Right ventricle myocardium inferior (tissue), 1 donor: ENCODE measurements around the gene INSYN1. TPM values are rescaled to one million over a fixed set of nuclear protein-coding genes. Genes with fewer than 3 reads are reported as not detected.
A peak's percentile ranks its signal among the peaks of the same experiment; 100 is the strongest.
"Not testable (repeated sequence)": the region's sequence is repeated elsewhere in the genome, so short reads cannot be mapped to it uniquely, and the experiment has no call there.

ENCODE experiments used
- ATAC-seq: fragments of 200-7000 bp; cut with Tn5 transposase; one replicate; pipeline ENCODE4 v1.9.1; 2020; ENCODE audit warnings: mild to moderate bottlenecking, moderate library complexity
- DNase-seq: peaks from one replicate; pipeline ENCODE4 v3.0.0; 2021; ENCODE audit errors: missing footprints
- intact Hi-C: fragments of 100-400 bp; cut with DNase I; formaldehyde crosslinking; loops from one replicate; pipeline ENCODE4 v1.11.0; 2022
- long read RNA-seq: library from polyadenylated mRNA; unstranded; transcript quantifications from one replicate; pipeline ENCODE4 v2.0.0, GENCODE V29; 2021
- total RNA-seq: library from RNA; stranded (reverse); fragmentation: NEBNext Ultra II Directional; extraction: Animal tissue kit (Norgen Biotek cat#: 25700); gene quantifications from one replicate; pipeline ENCODE4 v1.2.1, GENCODE V29; 2021
- donor health status: DM: no; HTN: yes; CAD: no; lungs with severe emphysema.

Gene INSYN1, protein sequence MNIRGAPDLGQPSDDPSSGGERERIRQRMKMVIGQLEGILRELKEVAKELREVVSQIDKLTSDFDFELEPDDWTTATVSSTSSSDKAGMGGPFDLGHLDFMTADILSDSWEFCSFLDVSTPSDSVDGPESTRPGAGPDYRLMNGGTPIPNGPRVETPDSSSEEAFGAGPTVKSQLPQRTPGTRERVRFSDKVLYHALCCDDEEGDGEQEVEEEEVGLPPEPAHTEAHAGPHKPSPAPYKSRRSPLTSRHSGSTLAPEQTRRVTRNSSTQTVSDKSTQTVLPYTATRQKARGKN
- total RNA-seq, result 165 TPM
- long read RNA-seq, full-length matches to known transcripts, result 55 of 88 reads
- long read RNA-seq, partial matches to known transcripts, result 0 of 88 reads
- long read RNA-seq, other reads (novel, unspliced or antisense), result 33 of 88 reads

DNA sequence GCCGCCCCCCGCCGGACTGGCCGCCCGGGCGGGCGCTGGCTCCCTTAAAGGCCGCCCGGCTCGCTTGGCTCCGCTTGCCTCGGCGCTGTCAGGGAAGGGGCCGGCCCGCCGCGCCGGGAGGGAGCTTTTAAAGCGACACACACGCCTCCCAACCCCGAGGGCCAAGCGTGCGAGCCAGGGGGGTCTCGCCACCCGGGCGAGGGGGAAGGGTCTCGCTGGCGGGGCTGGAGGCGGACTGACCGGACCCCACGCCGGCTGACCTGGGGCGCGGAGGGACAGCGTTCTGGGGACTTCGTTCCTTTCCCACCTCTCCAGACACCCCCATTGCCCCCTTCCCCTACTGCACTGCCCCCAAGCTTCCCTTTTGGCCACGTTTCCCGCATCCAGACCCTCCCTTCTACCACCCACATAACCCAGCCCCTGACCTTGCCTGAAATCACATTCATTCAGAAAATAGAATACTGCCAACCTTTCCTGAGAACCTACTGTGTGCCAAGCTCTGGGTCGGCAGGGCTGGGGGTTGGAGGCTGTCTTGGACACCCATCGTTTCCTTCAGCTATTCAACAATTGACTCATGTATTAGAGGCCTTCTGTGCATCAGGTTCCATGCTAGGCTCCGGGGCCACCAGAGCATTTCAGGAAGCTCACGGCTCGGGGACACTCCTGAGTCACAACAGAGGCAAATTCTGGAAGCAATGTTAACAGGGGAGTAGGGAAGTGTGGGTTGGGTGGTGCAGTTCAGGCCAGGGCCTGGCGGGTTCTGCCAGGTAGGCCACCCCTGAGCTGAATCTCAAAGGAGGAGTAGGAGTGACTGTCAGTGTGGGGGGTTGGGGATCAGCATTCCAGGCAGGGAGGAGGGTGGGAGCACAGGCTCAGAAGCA lies at the start of gene INSYN1:
INSYN1 (minus strand) TSS at position 102 of the 881 bp plus-strand sequence. CDS start 2,221 bp downstream, outside the sequence.
- peak; percentile 75 for ATAC-seq
- DNase-seq, result no peak
- intact Hi-C loops, result no loop called here

DNA sequence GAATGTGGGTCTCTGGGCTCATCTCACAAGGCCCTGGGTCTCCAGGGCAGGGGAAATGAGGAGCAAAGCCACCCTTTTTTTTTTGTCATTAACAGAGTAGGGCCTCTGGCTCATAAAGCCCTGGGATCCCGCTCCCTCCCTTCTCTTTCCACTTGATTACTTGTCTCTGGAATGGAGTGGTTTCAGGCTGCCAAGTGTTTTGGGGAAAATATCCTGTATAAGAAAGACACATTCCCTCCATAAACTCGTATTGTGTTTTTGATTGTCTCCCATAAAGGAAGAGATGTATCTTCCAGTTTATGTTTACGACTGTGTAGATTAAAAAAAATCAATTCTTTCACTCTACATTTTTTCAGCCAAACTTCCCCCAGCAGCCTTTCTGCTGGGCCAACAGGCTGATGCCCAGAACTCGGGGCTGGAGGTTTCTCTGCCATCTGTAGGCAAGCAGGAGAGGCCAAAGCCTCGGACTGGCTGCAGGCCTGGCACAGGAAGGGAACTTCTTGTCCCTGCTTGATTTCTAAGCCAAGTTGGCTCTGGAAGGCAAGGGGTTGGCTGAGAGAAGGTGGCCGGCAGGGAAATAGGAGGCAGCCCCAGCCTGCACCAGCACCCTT lies 49.4 kb upstream of the INSYN1 start:
- intact Hi-C loops, result loop anchor here (2.0 to 5.0 kb wide), 3 partner anchors 36 to 86 kb away; no protein-coding TSS in a partner anchor
- ATAC-seq (peak; percentile 80), DNase-seq (no peak)

DNA sequence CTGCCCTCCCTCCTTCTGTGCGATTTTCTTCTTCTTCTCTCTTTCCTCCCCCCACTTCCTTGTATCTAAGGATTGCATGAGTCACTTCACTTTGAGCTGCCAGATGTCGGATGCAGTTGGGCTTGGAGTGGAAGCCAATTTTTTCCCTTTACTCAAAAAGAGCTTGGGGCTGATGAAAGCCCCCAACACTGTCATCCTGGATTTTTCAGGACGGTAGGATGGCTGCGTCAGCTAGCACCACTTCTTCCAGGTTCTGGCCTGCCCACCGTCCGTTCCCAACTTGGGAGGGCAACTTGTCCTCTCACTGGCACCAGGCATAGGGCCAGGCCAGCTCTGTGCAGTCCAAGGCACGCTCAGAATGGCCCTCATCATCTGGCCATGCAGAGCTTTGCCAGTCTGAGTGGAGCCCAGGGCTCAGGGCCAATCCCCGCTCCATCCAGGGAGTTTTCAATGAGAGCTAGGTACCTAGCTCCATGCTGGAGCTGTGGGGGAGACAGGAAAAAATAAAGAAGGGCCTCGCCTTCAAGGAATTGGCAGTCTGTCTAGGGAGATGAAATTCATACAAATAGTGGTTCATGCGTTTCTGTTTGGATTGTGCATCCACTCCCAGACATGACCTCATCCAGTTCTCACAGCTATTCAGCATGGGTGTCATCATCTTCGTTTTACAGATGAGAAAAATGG lies 47.7 kb upstream of the INSYN1 start:
- intact Hi-C loops, result loop anchor here (5.0 kb wide), 1 partner anchor 59 kb away; no protein-coding TSS in a partner anchor
- peak; percentile 75 for ATAC-seq
- peak; percentile 86 for DNase-seq

DNA sequence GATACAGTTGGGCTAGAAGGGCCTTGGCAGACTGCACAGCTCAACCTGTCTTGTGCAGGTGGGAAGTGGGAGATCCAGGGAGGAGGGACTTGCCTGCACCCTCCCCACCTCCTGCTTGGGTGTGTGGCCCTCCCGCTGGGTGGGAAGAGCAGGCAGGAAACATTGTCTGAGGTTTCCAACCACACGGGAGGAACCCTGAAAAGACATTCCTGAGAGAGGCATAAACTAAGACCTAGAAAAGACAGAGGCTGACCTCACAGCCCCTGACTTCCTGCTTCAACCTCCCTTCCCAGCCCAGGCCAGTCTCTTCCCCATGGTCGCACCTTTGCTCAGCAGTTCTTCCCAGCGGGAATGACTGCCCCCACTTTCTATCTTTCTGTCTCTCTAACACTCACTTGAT lies 46.3 kb upstream of the INSYN1 start:
- ATAC-seq (no peak), DNase-seq (no peak)
- intact Hi-C loops, result loop anchor here (5.0 to 10.0 kb wide), 2 partner anchors 73 to 105 kb away; partner anchors contain the start of gene TBC1D21

DNA sequence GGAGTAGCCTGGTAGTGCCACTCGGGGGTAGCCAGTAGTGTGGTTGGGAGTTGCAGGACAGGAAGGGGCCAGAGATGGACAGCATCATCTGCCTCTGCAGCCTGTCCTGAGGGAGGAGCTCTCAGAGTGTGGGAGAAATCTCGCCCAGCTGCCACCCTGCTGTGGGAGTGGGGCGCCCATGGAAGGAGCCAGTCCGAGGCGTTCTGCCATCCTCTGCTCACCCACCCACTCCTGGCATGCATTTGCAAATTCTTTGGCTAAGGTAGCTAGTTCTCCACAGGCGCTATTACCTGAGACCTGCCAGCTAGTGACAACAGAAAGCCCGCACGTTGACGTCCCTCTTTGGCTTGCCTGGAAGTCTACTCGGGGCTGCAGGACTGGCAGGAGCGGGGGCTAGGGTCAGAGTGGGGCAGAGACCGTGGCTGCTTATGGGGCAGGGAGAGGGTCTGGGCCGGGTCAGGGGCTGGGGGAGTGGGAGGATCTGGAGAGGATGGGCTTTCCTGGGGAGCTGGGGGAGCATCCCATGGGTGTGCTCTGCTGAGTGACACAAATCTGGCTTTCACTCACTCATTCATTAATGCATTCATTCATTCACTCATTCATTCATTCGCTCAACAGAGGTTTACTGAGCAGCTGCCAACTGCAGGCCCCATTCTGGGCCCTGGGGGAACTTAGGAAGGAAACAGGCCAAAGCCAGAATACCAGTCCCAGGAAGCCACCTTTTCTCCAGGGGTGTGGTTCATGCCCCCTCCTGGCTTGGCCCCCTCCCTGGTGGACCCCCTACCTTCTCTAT lies 44.4 kb upstream of the INSYN1 start:
- ATAC-seq (no peak), DNase-seq (no peak)
- intact Hi-C loops, result loop anchor here (5.0 to 10.0 kb wide), 2 partner anchors 75 to 107 kb away; partner anchors contain the start of gene TBC1D21

DNA sequence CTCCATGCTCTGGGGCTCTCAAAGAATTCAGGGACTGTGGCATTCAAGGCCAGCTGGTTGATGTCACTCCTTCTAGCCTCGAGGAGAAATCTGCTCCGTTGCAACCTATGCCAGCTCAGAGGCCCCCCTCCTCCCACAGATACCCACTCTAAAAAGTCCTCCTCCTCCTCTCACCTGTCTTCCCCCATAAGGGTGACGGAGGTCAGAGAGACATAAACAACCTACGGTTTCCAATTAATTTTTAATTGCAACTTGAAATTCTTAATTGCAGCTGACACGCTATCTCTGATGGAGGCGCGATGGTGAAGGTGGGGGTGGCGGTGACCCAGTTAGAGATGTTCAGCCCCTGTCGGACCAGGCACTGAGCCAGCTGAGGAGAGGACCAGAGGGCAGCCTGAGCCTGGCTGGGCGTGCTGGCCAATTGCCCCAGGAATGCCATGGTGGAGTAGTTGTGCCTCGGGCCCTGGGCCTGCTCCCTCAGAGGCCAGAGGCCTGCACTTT lies 43.2 kb upstream of the INSYN1 start:
- ATAC-seq (peak; percentile 39), DNase-seq (no peak)
- intact Hi-C loops, result loop anchor here (5.0 to 10.0 kb wide), 2 partner anchors 76 to 108 kb away; partner anchors contain the start of gene TBC1D21

DNA sequence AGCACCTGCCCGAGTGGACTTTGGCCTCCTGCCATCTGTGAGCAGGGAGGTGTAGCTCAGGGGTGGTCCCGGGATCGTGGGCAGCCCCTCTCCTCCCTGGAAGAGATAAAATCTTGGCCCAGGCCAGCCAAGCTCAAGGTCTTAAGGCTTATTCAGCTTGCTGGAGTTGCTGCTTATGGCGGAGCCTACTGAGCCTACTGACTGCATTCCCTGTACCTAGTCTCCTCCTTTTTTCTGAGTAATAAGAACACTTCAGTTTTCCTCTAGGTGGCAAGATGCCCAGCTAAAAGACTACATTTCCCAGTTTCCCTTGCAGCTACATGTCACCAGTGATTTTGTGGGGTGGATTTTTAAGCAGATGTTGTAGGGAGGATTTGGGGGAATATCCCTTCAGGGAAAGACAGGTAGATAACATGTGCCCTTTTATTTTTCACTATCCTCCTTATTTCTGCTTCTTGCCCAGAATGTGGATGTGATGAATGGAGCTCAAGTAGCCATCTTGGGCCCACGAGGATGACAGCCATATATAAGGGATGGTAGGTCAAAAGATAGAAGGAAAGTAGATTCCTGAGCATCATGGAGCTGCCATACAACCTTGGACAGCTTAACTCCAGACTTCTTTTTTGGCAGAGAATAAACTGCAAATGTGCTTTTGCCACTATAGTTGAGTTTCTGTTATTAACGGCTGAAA lies 41.4 kb upstream of the INSYN1 start:
- ATAC-seq, result no peak
- no peak for DNase-seq
- intact Hi-C loops, result loop anchor here (5.0 to 10.0 kb wide), 2 partner anchors 78 to 110 kb away; partner anchors contain the start of gene TBC1D21

DNA sequence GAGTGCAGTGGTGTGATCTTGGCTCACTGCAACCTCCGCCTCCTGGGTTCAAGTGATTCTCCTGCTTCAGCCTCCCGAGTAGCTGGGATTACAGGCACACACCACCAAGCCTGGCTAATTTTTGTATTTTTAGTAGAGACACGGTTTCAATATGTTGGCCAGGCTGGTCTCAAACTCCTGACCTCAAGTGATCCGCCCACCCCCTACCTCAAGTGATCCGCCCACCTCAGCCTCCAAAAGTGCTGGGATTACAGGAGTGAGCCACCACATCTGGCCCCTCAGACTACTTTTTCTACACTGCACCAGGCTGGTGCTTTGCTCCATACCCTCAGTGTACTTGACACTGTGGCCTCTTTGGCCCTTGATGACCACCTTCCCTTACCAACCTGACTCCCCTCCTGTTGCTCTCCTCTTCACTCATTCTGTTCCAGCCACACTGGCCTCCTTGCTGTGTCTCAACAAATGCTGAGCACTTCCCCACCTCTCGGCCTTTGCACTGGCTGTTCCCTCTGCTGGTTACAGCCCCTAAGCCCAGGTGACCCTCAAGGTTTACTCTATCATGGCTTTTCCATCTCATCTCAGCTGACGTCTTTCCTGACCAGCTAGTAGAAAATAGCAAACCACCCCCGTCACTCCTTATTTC lies 39.9 kb upstream of the INSYN1 start:
- ATAC-seq, DNase-seq: not testable (repeated sequence)
- intact Hi-C loops, result loop anchor here (10.0 kb wide), 1 partner anchor 112 kb away; no protein-coding TSS in a partner anchor

DNA sequence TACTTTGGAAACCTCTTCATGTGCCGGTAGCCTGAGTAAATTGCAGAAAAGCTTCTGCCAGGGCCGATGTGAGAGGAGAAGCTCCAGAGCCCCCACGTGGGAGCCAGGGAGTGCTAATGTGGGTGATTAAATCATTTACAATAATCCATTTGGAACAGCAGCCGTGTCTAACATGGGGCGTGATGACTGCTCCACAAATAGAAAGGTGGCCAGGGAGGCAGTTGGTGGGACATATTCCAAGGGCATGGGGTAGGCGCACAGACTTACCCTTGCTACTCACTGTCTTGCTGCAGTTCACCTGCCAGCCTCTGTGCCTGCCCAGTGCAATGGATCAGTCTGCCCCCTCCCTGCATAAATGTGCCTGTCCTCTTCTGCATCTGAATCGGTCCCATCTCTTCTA lies 39.3 kb upstream of the INSYN1 start:
- intact Hi-C loops, result loop anchor here (10.0 kb wide), 1 partner anchor 112 kb away; no protein-coding TSS in a partner anchor
- no peak for DNase-seq

DNA sequence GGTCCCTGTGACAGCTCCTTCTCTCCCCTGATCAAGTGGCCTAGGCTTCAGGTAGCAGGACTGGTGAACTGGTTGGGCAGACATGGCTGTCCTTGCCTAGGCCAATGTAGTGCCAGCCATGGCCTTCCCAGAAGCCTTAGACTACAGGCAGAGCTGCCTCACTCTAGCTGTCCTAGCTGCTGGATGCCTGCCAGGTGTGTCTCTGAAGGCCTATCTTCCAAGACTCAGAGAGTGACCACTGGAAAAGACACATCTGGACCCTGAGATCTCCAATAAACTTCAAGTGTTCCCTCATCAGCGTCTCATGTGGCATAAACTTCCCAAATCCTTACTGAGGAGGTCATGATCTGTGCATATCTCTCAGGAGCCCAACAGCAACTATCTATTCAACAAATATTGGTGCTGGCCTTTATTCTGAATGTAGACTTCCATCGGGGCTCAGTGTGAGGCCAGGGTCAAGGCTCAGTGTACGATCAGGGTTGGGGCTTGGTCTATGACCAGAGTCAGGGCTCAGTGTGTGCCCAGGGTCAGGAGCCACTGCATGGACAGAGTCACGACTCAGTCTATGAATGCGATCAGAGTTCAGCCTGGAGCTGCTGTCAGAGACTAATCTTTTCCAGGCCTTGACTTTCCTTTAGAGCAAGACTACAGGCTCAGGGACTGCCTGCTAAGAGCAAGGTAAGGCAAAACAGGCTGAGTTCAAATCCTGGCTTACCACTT lies 36.5 kb upstream of the INSYN1 start:
- intact Hi-C loops, result loop anchor here (10.0 kb wide), 1 partner anchor 115 kb away; no protein-coding TSS in a partner anchor
- ATAC-seq, result no peak
- DNase-seq, result no peak

More for the DNA sequence above, 39.3 kb upstream of the INSYN1 start:
- peak; percentile 79 for ATAC-seq

DNA sequence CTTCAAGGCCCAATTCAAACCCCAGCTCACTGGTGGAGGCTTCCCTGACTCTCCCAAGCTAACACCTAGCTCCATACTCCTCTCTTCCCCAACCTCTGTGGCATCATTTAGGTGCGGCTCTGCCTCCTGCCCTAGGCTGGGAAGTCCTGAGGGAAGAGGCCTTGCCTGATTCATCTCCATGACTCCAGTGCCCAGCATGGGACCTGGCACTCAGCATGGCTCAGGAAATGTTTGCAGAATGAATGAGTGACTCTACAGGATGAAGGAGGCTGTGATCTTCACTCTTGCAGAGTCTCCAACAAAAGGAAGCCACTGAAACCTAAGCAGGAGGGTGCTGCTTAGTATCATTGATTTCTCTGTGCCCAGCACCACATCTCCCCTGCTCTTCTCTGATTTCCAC lies 34.5 kb upstream of the INSYN1 start:
- intact Hi-C loops, result no loop called here
- no peak for ATAC-seq
- no peak for DNase-seq

DNA sequence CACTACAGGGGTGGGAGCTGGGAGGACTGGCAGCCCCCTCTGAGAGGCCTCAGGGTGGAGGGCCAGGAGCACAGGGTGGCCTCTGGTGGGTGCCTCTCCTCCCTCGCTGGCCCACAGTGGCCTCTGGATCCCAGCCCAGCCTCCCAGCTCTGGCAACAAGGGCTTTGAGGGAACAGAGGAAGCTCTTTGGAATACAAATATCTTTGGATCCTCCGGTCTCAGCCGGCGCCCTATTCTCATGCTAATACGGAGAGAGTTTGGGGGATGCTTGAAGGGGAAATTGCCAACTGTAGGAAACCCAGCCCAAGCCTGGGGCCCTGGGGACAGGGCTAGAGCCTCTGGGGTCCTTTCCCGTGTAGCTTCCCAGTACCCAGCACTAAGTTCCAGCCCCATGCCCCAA lies 33.4 kb upstream of the INSYN1 start:
- no peak for DNase-seq
- intact Hi-C loops, result no loop called here
- ATAC-seq, result no peak

DNA sequence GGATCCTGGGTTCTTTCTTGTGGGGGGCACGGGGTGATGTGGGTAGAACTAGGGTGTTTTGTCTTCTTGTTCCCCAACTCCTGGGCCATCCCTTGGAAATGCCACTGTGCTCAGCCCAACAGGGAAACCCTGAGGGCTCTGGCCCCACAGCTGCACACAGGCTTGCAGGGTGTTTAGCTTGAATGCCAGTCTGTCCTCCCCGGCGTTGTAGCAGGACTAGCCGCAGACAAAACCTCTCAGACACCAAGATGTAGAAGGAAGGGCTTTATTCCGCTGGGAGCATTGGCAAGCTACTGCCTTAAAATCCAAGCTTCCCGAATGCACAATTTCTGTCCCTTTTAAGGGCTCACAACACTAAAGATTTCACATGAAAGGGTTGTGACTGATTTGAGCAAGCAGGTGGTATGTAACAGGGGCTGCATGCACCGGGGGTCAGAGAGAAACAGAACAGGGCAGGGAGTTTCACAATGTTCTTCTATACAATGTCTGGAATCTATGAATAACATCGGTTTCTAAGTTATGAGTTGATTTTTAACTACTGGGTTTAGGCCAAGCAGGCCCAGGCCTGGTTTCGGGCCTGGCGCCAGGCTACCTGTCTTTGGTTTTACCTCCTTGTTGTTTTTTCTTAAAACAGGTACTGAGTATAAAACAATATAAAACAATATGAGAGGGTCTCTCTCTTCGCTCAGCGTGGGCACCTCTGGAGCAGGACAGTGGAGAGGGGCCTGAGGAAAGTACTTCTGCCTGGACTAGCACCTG lies 32.3 kb upstream of the INSYN1 start:
- DNase-seq, ATAC-seq, intact Hi-C loops: not testable (repeated sequence)

DNA sequence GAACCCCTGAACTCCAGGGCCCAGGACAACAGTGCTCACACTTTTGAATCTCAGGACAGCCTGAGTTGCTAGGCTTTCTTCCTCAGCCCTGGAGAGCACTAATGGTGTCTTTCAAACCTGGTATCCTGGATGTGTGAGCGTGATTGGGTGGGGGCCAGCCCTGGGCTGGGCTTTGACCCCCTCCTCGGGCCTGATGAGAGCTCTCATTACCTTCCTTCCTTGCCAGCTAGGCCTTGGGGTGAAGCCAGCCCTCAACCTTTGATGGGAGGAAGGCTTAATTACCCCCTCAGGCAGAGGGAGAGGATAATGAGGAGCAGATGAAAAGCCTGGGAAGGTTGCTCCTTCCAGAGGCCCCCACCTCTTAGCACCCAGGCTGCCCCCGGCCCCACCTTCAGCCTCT lies 31.1 kb upstream of the INSYN1 start:
- intact Hi-C loops, result no loop called here
- ATAC-seq (no peak), DNase-seq (no peak)
